ENCODE results near the gene JCHAIN. TPM values are rescaled to one million over a fixed set of nuclear protein-coding genes. Genes with fewer than 3 reads are reported as not detected.

Gene JCHAIN
- total and polyA plus RNA-seq, 2 of the 13 experiments (the other 11 are each of a cell fraction or from before 2014, with no cell fraction given), result not detected

DNA sequence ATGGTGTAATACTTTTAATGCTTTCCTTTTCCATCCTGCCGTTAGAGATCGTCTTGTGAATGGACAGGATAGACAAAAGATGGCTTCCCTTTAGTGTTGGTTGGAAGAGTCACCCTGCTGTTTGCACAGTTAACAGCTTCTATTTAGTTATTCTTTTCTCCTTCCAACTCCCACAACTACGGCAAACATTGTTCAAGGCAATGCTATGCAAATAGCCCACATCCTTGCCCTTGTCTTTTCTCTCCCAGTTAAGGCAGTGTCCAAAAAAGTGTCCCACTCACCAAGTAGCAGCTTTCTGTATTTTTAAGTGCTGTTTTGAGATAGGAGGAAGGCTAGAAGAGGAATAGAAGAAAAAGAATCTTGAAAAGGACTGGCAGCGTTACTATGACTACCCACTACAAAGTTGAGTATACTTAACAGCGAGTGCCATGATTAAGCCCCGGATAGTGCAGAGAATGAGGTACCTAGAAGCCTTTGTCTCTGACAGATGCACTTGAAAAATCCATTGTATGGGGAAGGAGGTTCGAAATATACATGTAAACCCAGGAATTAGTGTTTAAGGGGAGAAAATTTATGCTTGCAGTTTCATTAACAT lies 43.4 kb upstream of the JCHAIN start (continued):
- TF ChIP-seq, protein P1, sequence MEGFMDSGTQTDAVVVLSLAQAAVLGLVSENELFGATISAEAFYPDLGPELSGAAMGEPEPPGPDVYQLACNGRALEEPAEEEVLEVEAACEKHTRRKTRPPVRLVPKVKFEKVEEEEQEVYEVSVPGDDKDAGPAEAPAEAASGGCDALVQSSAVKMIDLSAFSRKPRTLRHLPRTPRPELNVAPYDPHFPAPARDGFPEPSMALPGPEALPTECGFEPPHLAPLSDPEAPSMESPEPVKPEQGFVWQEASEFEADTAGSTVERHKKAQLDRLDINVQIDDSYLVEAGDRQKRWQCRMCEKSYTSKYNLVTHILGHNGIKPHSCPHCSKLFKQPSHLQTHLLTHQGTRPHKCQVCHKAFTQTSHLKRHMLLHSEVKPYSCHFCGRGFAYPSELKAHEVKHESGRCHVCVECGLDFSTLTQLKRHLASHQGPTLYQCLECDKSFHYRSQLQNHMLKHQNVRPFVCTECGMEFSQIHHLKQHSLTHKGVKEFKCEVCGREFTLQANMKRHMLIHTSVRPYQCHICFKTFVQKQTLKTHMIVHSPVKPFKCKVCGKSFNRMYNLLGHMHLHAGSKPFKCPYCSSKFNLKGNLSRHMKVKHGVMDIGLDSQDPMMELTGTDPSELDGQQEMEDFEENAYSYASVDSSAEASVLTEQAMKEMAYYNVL (CRISPR knock-in tag; IDR thresholded peaks at IDR 0.05; ENCODE audit: borderline replicate concordance), result peak; percentile 32; the same call in 1 of the 2 replicates
- no peak for TF ChIP-seq TBL1XR1 (IDR thresholded peaks at IDR 0.05; ENCODE audit: borderline replicate concordance, low read length, partially characterized antibody)
- TF ChIP-seq, protein P2, sequence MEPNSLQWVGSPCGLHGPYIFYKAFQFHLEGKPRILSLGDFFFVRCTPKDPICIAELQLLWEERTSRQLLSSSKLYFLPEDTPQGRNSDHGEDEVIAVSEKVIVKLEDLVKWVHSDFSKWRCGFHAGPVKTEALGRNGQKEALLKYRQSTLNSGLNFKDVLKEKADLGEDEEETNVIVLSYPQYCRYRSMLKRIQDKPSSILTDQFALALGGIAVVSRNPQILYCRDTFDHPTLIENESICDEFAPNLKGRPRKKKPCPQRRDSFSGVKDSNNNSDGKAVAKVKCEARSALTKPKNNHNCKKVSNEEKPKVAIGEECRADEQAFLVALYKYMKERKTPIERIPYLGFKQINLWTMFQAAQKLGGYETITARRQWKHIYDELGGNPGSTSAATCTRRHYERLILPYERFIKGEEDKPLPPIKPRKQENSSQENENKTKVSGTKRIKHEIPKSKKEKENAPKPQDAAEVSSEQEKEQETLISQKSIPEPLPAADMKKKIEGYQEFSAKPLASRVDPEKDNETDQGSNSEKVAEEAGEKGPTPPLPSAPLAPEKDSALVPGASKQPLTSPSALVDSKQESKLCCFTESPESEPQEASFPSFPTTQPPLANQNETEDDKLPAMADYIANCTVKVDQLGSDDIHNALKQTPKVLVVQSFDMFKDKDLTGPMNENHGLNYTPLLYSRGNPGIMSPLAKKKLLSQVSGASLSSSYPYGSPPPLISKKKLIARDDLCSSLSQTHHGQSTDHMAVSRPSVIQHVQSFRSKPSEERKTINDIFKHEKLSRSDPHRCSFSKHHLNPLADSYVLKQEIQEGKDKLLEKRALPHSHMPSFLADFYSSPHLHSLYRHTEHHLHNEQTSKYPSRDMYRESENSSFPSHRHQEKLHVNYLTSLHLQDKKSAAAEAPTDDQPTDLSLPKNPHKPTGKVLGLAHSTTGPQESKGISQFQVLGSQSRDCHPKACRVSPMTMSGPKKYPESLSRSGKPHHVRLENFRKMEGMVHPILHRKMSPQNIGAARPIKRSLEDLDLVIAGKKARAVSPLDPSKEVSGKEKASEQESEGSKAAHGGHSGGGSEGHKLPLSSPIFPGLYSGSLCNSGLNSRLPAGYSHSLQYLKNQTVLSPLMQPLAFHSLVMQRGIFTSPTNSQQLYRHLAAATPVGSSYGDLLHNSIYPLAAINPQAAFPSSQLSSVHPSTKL (CRISPR knock-in tag; IDR thresholded peaks at IDR 0.05), result peak; percentile 50; the same call in 1 of the 2 replicates
- peak; percentile 51; the same call in 1 of the 2 replicates for TF ChIP-seq GATAD2A (CRISPR knock-in tag; IDR thresholded peaks at IDR 0.05)
- no peak for TF ChIP-seq ZNF652 (CRISPR knock-in tag; IDR thresholded peaks at IDR 0.05; ENCODE audit: borderline replicate concordance, low read depth)
- TF ChIP-seq IRF2 (CRISPR knock-in tag; IDR thresholded peaks at IDR 0.05), result 0 out of 2 replicates have a peak, but pooled peaks have one; percentile 13
- TF ChIP-seq GFI1 (CRISPR knock-in tag; IDR thresholded peaks at IDR 0.05; ENCODE audit: borderline replicate concordance), result no peak
- peak; percentile 30; the same call in 1 of the 2 replicates for TF ChIP-seq SOX5 (CRISPR knock-in tag; IDR thresholded peaks at IDR 0.05; ENCODE audit: borderline replicate concordance)
